ENCODE measurements around the gene GNG7. TPM values are rescaled to one million over a fixed set of nuclear protein-coding genes. Genes with fewer than 3 reads are reported as not detected.

The GNG7 gene
- total and polyA plus RNA-seq, 3 donors from 2014 or later, result 16.9 to 38.7 (median 25.3) TPM

GRCh38 chr19:2487090-2487489 is 215.4 kb downstream of the GNG7 start:
- Histone ChIP-seq H3K27me3 (no peaks in the 10 kb centered on the region), H3K4me1 (peaks cover 15% of the 10 kb centered on the region), H3K9me3 (no peaks in the 10 kb centered on the region), H3K36me3 (ENCODE audit: low read depth, missing control alignments) (no peaks in the 10 kb centered on the region), H3K4me3 (no peak overlapping the region), H3K27ac (no peak overlapping the region)
- TF ChIP-seq CTCF (IDR thresholded peaks at IDR 0.05), result no peak
- 82 to 90% methylated on average over 8 to 12 of the region's 12 CpGs for WGBS, 2 donors
- no peak for DNase-seq
- intact Hi-C loops (cut with DNase I; ENCODE audit: low total_unique reads), result no loop called here

- H3K27me3 ChIP-seq, result no peaks in the 10 kb centered on the region
- H3K9me3 ChIP-seq, result no peaks in the 10 kb centered on the region
- H3K4me1 ChIP-seq, result peaks cover 15% of the 10 kb centered on the region
- no peak for DNase-seq
- no peak overlapping the region for H3K4me3 ChIP-seq
- 76 to 79% methylated on average over 8 of the region's 8 CpGs for WGBS, 2 donors
- no peak overlapping the region for H3K27ac ChIP-seq
- TF ChIP-seq CTCF (IDR thresholded peaks at IDR 0.05), result no peak
- no peak for TF ChIP-seq POLR2A (IDR thresholded peaks at IDR 0.05)
- intact Hi-C loops (cut with DNase I; ENCODE audit: low total_unique reads), result no loop called here
- no peaks in the 10 kb centered on the region for H3K36me3 ChIP-seq (ENCODE audit: low read depth, missing control alignments)
These were observed 217.1 kb downstream of the GNG7 start for GRCh38 chr19:2485428-2485827.

- WGBS, 2 donors, result 84 to 88% methylated on average over 10 to 13 of the region's 13 CpGs
- Histone ChIP-seq H3K36me3 (ENCODE audit: low read depth, missing control alignments) (no peaks in the 10 kb centered on the region), H3K27me3 (no peaks in the 10 kb centered on the region), H3K4me3 (no peak overlapping the region), H3K9me3 (no peaks in the 10 kb centered on the region), H3K4me1 (peaks cover 12% of the 10 kb centered on the region), H3K27ac (no peak overlapping the region)
- intact Hi-C loops (cut with DNase I; ENCODE audit: low total_unique reads), result no loop called here
- TF ChIP-seq CTCF (IDR thresholded peaks at IDR 0.05) (no peak), POLR2A (IDR thresholded peaks at IDR 0.05) (no peak)
- DNase-seq, result no peak
These were observed 218.1 kb downstream of the GNG7 start for GRCh38 chr19:2484178-2484937.

- DNase-seq, result no peak
- intact Hi-C loops (cut with DNase I; ENCODE audit: low total_unique reads), result no loop called here
- Histone ChIP-seq H3K4me3 (no peak overlapping the region), H3K4me1 (peaks cover 10% of the 10 kb centered on the region), H3K9me3 (no peaks in the 10 kb centered on the region), H3K27ac (no peak overlapping the region), H3K27me3 (no peaks in the 10 kb centered on the region), H3K36me3 (ENCODE audit: low read depth, missing control alignments) (no peaks in the 10 kb centered on the region)
- TF ChIP-seq POLR2A (IDR thresholded peaks at IDR 0.05), result no peak
- 84 to 86% methylated on average over 4 of the region's 4 CpGs for WGBS, 2 donors
These were observed 218.9 kb downstream of the GNG7 start for GRCh38 chr19:2483484-2484151.

- no peak for DNase-seq
- no peak overlapping the region for H3K27ac ChIP-seq
- no peaks in the 10 kb centered on the region for H3K36me3 ChIP-seq (ENCODE audit: low read depth, missing control alignments)
- TF ChIP-seq POLR2A (IDR thresholded peaks at IDR 0.05) (no peak), CTCF (IDR thresholded peaks at IDR 0.05) (no peak)
- WGBS, 2 donors, result 87 to 89% methylated on average over 6 of the region's 6 CpGs
- H3K9me3 ChIP-seq, result no peaks in the 10 kb centered on the region
- peaks cover 4% of the 10 kb centered on the region for H3K4me1 ChIP-seq
- H3K27me3 ChIP-seq, result no peaks in the 10 kb centered on the region
- intact Hi-C loops (cut with DNase I; ENCODE audit: low total_unique reads), result no loop called here
- no peak overlapping the region for H3K4me3 ChIP-seq
These were observed 219.4 kb downstream of the GNG7 start for GRCh38 chr19:2483084-2483483.

Data from testis (tissue), 3 donors.